NCI-H748 (cell line): ENCODE data around the gene AP1AR.

ENCODE experiments used
- DNase-seq: peaks from one replicate; lab custom pipeline; 2025; ENCODE audit not compliant: unreplicated experiment; lab: John Stamatoyannopoulos, UW

The AP1AR gene

GRCh38 chr4:112219826-112220366, 11.7 kb upstream of the AP1AR start:
- DNase-seq, result no peak

- DNase-seq, result no peak
Measured at GRCh38 chr4:112222219-112222955, 9.2 kb upstream of the AP1AR start.

GRCh38 chr4:112225157-112225556, 6.4 kb upstream of the AP1AR start:
- DNase-seq, result no peak

GRCh38 chr4:112230879-112231778, 458 bp upstream of the AP1AR start:
- peak; percentile 94 for DNase-seq

- DNase-seq, result peak; percentile 37
Measured at GRCh38 chr4:112234952-112235609, 3.5 kb downstream of the AP1AR start.

- DNase-seq, result no peak
Measured at GRCh38 chr4:112236040-112236439, 4.5 kb downstream of the AP1AR start.

- DNase-seq, result no peak
Measured at GRCh38 chr4:112238833-112239232, 7.2 kb downstream of the AP1AR start.

GRCh38 chr4:112245383-112245782, 13.8 kb downstream of the AP1AR start:
- no peak for DNase-seq

GRCh38 chr4:112247021-112247420, 15.4 kb downstream of the AP1AR start:
- no peak for DNase-seq

GRCh38 chr4:112251019-112251643, 19.5 kb downstream of the AP1AR start:
- DNase-seq, result no peak

GRCh38 chr4:112252234-112252633, 20.6 kb downstream of the AP1AR start:
- no peak for DNase-seq

GRCh38 chr4:112253382-112254000, 21.9 kb downstream of the AP1AR start:
- DNase-seq, result no peak

- no peak for DNase-seq
Measured at GRCh38 chr4:112257098-112257497, 25.5 kb downstream of the AP1AR start.

GRCh38 chr4:112266823-112267222, 35.2 kb downstream of the AP1AR start:
- DNase-seq, result no peak

GRCh38 chr4:112270051-112270450, 38.5 kb downstream of the AP1AR start:
- DNase-seq, result no peak

GRCh38 chr4:112270640-112271421, 39.2 kb downstream of the AP1AR start:
- DNase-seq, result no peak

GRCh38 chr4:112272292-112272691, 40.7 kb downstream of the AP1AR start:
- no peak for DNase-seq

GRCh38 chr4:112274959-112275358, 43.4 kb downstream of the AP1AR start:
- DNase-seq, result no peak

- DNase-seq, result no peak
Measured at GRCh38 chr4:112276113-112276512, 44.5 kb downstream of the AP1AR start.

GRCh38 chr4:112277220-112277619, 45.6 kb downstream of the AP1AR start:
- DNase-seq, result no peak
